COLO668 (cell line): ENCODE measurements around the gene MAGEA2B.
"Not testable (repeated sequence)": the region's sequence is repeated elsewhere in the genome, so short reads cannot be mapped to it uniquely, and the experiment has no call there.

ENCODE experiments used
- DNase-seq: peaks from one replicate; lab custom pipeline; 2025; ENCODE audit not compliant: unreplicated experiment; lab: John Stamatoyannopoulos, UW

MAGEA2B gene

GRCh38 chrX:152713815-152714787, at the start of gene MAGEA2B:
MAGEA2B (plus strand) TSS chrX:152714628; CDS start chrX:152717107, 2,479 bp downstream.
- not testable (repeated sequence) for DNase-seq

- DNase-seq, result no peak
Observed at GRCh38 chrX:152674135-152674534, 40.3 kb upstream of the MAGEA2B start.

- not testable (repeated sequence) for DNase-seq
Observed at GRCh38 chrX:152674652-152675051, 39.8 kb upstream of the MAGEA2B start.

GRCh38 chrX:152681012-152681411, 33.4 kb upstream of the MAGEA2B start:
- DNase-seq, result not testable (repeated sequence)

GRCh38 chrX:152697952-152698931, 16.2 kb upstream of the MAGEA2B start, which contains the start of gene MAGEA3:
MAGEA3 (plus strand) TSS chrX:152698794; CDS start chrX:152700833, 2,039 bp downstream.
- DNase-seq, result not testable (repeated sequence)

GRCh38 chrX:152700390-152700789, 14.0 kb upstream of the MAGEA2B start:
- not testable (repeated sequence) for DNase-seq

- not testable (repeated sequence) for DNase-seq
Observed at GRCh38 chrX:152706500-152706899, 7.9 kb upstream of the MAGEA2B start.

- DNase-seq, result not testable (repeated sequence)
Observed at GRCh38 chrX:152709173-152709572, 5.3 kb upstream of the MAGEA2B start, which contains the start of gene CSAG2. CSAG2 (minus strand) TSS chrX:152709273; CDS start chrX:152709112, 161 bp downstream.

GRCh38 chrX:152713195-152713594, 1.2 kb upstream of the MAGEA2B start:
- not testable (repeated sequence) for DNase-seq

GRCh38 chrX:152725409-152725808, 11.0 kb downstream of the MAGEA2B start:
- DNase-seq, result no peak

GRCh38 chrX:152733261-152733975, 19.0 kb downstream of the MAGEA2B start, which contains the start of the genes CSAG1 and MAGEA12:
CSAG1 (minus strand) TSS chrX:152733721; CDS start chrX:152732460, 1,261 bp downstream.
MAGEA12 (plus strand) TSS chrX:152733757; CDS start chrX:152736162, 2,405 bp downstream.
- peak; percentile 88 for DNase-seq

GRCh38 chrX:152734143-152734858, 19.9 kb downstream of the MAGEA2B start:
- DNase-seq, result not testable (repeated sequence)

GRCh38 chrX:152735101-152735500, 20.7 kb downstream of the MAGEA2B start:
- DNase-seq, result no peak

GRCh38 chrX:152735860-152736511, 21.6 kb downstream of the MAGEA2B start:
- DNase-seq, result no peak

- not testable (repeated sequence) for DNase-seq
Observed at GRCh38 chrX:152736528-152736927, 22.1 kb downstream of the MAGEA2B start.

- no peak for DNase-seq
Observed at GRCh38 chrX:152738560-152738959, 24.1 kb downstream of the MAGEA2B start.

GRCh38 chrX:152753686-152754650, 39.5 kb downstream of the MAGEA2B start, which contains the start of gene MAGEA2:
MAGEA2 (minus strand) TSS chrX:152753842; CDS start chrX:152751363, 2,479 bp downstream.
- not testable (repeated sequence) for DNase-seq
